Measurements from ENCODE around the gene FYCO1.

DNA sequence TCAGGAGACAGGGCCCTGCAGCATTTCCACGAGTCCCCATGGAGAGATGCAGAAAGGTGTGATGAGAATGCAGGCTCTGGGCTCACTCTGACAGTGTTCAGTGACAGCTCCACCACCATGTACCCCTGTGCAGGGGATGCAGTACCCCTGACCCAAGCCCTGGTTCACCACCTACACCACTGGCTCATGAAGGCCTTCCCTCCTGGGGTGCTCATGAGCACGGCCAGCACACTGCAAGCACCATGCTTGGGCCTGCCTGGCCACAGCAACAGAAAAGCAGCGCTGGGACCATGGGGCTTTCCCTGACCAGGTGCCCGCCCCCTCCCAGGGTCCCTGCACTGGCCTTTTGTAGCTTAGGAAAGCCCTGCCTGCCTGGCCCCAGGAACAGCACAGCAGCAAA, 46.2 kb downstream of the FYCO1 start:
- TF ChIP-seq, protein P1, sequence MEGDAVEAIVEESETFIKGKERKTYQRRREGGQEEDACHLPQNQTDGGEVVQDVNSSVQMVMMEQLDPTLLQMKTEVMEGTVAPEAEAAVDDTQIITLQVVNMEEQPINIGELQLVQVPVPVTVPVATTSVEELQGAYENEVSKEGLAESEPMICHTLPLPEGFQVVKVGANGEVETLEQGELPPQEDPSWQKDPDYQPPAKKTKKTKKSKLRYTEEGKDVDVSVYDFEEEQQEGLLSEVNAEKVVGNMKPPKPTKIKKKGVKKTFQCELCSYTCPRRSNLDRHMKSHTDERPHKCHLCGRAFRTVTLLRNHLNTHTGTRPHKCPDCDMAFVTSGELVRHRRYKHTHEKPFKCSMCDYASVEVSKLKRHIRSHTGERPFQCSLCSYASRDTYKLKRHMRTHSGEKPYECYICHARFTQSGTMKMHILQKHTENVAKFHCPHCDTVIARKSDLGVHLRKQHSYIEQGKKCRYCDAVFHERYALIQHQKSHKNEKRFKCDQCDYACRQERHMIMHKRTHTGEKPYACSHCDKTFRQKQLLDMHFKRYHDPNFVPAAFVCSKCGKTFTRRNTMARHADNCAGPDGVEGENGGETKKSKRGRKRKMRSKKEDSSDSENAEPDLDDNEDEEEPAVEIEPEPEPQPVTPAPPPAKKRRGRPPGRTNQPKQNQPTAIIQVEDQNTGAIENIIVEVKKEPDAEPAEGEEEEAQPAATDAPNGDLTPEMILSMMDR (IDR thresholded peaks at IDR 0.05), result no peak
- no peak for TF ChIP-seq ZFX (IDR thresholded peaks at IDR 0.05; ENCODE audit: borderline replicate concordance)

All from 22Rv1 (cell line).